HG02588 (cell line): ENCODE data around the gene PDIA5.
"Not testable (repeated sequence)": the region's sequence is repeated elsewhere in the genome, so short reads cannot be mapped to it uniquely, and the experiment has no call there.

ENCODE experiments used
- ATAC-seq: cut with Tn5 transposase; IDR thresholded peaks from one replicate; pipeline ENCODE4 v1.9.1; 2021; ENCODE audit warnings: mild to moderate bottlenecking, moderate library complexity; ENCODE audit not compliant: unreplicated experiment

The PDIA5 gene

GRCh38 chr3:123141276-123141675, 74.5 kb downstream of the PDIA5 start:
- ATAC-seq: no peak

DNA sequence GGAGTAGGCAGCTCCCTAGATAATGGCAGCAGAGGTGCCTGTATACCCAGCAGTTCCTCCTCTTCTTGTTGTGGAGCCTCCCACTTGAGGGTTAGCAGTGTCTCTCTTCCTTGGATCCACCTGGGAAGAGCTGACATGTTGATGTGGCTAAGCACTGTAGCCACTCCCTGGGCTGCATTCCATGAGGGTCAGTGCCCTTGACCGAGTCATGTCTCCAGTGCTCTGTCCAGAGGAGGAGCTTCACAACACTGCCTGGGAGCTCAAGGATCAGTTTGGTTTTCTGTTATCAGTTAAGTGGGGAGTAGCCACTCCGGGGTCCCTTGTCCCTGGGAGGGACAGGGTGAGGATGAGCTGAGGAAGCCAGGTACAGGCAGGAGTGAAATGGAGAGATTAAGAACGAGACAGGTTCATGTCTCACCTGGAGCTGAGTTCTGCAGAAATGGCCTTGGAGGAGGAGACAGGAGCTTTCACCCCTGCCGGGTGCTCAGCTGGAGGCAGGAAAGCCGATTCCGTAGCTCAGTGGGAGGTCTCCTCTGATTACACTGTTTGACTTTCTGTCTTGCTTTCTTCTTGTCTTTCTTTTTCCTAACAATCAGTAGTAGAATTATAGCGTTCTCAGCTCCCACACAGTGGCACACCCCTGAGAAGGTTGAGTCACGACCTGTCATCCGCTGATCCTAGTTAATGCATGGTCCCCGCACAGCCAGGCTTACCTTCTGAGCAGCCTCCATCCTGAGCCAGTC, 77.0 kb downstream of the PDIA5 start:
- ATAC-seq: no peak

GRCh38 chr3:123147754-123148535, 81.1 kb downstream of the PDIA5 start:
- ATAC-seq: no peak

- no peak for ATAC-seq
Measured at GRCh38 chr3:123148772-123149171, 81.9 kb downstream of the PDIA5 start.

GRCh38 chr3:123149525-123149924, 82.7 kb downstream of the PDIA5 start:
- ATAC-seq: no peak

DNA sequence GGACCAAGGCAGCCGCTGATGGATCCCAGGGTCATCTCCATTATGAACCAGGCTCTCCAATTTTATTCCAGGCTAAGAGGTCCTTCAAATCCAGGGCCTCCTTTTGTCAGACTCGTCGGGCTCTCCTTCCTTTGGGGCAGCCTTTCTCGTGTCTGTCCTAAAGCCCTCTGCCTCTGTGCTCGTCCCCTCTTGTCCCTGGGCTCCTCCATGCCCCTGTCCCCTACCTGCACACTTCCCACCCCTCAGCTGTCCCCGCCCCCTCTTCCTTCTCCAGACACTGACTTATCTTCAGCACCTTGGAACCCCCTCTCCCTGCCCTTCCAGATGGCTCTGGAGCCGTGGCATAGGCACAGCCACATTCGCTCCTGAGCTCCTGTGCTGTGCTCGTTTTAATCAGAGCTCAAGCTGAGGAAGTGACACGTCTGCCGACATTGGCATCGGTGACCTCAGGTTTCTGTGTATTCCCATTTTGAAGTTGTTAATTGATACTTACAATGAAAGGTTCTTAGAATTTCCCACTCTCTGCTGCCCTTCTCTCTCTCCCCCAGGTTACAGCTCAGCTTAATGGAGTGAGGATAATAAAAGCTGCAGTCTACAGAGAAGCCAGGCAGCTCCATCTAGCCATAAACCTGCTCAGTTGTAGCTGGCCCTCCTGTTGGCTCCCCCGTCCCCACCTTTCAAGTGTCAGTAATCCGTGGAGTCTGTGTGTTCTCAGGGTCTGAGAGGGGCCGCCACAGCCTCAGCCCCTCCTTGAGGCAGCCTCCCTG, 83.8 kb downstream of the PDIA5 start:
- ATAC-seq: no peak

DNA sequence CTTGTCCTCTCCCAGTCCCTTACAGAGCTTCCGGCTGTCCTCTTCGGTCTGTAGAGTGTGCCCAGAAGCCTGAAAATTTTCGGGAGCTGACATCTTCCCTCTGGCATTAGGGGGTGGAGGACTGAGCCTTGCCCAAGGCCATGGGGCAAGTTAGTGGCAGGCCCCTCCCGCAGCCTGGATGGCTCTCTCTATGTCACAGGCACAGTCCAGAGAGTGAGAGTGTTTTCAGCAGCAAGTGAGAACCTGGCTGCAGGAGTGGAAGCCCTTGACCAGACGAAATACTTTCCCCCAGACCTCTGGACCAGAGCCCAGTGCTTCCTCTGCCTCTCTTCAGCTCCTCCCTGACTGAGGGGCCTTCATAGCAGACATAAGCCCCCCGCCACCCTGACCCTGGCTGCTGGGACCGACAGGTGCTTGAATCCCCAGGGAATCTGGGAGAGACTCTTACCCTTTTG, 84.5 kb downstream of the PDIA5 start:
- no peak for ATAC-seq

- not testable (repeated sequence) for ATAC-seq
Measured at GRCh38 chr3:123151853-123152420, 85.1 kb downstream of the PDIA5 start.

GRCh38 chr3:123152687-123153086, 85.9 kb downstream of the PDIA5 start:
- ATAC-seq: no peak

GRCh38 chr3:123153125-123154019, 86.5 kb downstream of the PDIA5 start:
- ATAC-seq: no peak

DNA sequence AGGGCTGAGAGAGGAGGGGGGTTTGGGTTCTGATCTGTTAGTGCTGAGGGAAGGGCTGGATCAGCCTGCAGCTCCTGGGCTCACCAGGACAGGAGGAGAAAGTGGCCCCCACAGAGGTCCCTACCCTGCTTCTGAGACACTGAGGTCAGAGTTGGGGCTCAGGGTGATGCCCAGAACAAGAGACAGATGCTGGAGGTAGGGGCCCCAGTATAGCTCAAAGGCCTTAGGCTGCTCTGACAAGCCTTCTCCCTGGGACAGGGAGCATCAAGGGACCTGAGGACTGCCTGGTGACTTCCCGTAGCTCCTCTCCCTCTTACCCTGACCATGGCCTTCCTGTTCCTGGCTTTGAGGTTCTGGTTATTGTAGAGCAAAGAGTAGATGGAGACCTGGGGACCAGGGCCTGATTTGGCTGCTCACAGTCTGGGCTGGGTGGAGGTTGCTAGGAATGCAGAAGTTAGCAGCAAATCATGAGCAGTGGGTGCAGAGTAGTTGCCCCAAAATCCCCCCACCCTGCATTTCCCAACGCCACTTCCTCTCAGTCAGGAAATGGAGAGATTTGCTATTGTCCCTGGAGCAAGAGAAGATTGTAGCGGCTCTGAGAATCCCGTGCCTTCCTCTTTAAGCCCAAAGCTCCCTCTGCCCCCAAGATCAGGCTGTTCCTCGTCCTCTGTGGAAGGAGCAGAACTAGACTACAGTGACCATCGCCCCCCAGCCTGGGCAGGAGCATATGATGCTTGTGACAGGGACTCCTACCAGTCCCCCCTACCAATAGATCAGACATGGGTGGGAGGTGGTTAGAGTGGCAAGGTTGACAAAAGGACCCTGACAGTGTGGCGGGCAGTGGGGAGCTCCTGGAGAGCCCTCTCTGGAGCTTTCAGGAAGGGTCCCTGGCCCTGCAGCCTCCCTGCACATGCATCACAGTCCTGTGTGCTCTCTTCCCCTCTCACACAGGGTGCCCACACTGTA, 87.5 kb downstream of the PDIA5 start:
- no peak for ATAC-seq

GRCh38 chr3:123155471-123156011, 88.7 kb downstream of the PDIA5 start:
- ATAC-seq: no peak

DNA sequence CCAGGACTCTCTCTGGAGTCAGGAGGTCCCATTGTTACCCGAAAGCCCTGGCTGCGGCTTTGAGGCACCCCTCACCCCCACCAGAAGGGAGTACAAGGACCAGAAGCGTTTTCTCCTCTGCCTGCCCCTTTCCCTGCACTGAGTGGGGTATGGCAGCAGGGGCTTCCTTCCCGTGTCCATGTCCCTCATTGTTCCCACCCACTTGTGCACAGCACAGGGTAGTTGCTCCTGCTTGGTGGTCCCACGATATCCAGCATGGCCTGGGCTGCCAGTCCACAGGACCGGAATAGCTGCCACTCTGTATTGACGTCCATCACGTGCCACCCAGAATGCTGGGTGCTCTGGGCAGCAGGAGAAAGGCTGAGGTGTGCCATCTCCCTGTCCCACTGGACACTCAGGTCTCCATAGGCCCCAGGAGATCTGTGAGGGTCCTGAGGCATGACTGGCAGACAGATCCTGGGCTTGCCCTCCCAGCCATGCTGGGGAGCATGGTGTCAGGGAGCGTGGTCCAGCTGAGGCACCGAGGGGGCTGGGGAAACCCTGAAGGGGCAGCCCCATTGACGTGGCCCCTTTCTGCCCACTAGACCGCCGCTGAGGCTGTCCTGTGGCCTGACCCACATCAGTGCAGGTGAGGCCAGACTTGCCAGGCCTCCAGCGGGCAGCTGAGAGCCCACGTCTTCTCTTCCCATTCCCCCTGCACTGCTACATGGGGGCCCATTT, 89.6 kb downstream of the PDIA5 start:
- ATAC-seq: no peak

GRCh38 chr3:123157209-123157597, 90.4 kb downstream of the PDIA5 start:
- ATAC-seq: no peak

- ATAC-seq: no peak
Measured at GRCh38 chr3:123157598-123158287, 90.9 kb downstream of the PDIA5 start.

- no peak for ATAC-seq
Measured at GRCh38 chr3:123158330-123158729, 91.5 kb downstream of the PDIA5 start.

DNA sequence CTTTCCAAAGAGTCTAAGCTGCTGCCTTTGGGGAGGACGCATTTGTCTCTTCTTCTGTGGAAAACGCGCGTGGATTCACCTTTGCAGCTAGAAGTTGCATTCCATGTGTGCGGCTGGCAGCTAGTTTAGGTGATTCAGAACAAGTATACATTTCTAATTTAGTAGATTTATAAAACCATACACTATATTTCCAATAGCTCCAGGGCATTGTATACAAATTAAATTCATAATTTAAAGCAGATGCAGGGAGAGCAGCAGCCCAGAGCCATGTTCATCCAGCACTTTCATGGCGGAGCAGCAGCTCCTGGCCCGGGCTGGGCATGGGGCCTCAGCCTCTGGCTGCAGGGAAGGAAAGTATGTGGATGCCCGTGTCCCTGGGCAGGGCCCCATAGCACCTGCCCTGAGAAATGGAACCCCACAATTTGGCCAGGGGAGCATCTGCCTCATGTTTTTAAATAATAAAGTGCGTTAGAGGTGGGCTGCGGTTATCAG, 92.1 kb downstream of the PDIA5 start:
- ATAC-seq: no peak
